HuH-7 (cell line): ENCODE measurements around the gene FOXP1.

ENCODE experiments used
- DNase-seq: peaks from one replicate; pipeline ENCODE4 v3.0.0; 2011; ENCODE audit warnings: low spot score

The FOXP1 gene

DNA sequence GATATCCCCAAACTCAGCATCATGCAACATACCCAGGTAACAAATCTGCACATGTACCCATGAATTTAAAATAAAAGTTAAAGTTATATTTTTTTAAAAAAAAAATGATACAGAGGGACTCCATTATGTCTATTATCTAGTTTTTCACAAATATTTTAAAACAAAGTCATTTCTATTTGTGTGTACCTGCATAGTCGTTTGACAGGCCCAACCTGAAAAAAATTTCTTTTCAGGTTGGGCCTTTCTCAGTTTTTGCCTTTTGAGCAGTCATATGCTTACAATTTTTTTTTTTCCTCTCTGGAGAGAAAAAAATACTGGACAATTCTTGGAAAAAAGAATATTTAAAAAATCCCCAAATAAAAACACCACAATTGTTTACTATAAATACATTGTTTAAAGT lies 459.5 kb downstream of the FOXP1 start:
- DNase-seq = no peak

DNA sequence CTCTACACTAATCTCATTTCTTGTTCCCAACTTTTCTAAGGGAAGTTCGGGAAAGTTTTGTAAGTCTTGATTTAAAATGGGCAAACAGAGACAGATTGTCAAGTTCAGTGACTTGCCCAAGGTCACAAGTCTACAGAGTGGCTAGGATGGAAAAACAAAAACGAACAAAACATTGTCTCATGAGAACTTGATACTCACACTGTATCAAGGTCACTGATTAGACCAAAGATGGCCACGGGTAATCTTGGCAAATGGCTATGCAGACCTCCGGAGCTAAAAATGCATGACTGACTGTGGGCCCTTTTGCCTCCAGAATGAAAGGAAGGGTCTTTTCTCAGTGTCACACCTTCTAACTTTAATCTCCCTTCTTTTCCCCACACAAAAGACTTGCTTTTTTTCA lies 460.9 kb downstream of the FOXP1 start:
- no peak for DNase-seq

DNA sequence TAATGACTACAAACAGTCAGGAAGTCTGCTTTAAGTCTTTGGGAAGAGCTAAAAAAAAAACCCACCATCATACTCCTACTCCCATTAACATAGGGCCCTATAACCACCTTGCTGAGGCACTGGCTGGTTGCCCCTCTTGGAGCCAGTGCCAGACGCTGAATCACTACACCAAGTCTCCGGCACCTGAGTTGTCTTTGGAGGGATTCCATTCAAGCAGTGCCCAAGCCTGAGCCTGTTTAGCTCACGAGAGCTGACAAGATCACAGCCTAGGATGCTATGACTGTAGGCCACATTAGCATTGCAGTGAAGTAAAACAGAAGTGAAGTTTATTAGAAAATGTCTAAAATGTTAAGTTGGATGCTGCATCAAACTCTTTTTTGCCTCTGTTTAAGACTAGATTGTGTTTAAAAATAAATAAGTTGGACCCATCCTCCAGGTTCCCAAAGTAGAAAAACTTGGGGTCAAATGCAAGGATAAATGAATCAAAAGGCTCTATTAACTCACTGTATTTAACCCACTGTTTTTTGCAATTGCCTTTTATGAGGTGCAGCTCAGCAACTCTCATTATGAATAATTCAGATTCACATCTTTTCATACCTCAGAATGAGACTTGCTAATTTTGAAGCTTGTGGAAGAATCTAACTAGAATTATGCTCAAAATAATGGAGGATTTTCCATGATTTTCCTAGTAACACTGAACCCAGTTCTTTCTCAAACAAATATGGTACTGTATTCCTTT lies 461.9 kb downstream of the FOXP1 start:
- DNase-seq = no peak

DNA sequence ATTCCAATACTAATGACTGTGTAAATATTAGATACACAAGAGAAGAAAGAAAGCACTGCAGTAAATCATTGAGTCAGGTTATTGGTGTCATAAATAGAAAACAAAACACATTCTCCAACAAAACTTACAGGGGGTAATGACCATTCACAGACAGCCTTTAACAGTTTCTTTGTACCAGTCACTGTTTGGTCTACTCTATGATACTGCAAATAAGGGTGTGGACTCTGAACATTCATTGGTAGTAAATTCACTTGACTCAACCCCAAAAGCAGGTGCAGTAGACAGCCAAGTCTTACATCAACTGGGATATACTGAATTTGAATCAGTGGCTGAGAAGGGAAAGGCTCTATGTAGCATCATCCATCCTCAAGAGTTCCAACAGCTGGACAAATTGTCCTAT lies 463.5 kb downstream of the FOXP1 start:
- no peak for DNase-seq

DNA sequence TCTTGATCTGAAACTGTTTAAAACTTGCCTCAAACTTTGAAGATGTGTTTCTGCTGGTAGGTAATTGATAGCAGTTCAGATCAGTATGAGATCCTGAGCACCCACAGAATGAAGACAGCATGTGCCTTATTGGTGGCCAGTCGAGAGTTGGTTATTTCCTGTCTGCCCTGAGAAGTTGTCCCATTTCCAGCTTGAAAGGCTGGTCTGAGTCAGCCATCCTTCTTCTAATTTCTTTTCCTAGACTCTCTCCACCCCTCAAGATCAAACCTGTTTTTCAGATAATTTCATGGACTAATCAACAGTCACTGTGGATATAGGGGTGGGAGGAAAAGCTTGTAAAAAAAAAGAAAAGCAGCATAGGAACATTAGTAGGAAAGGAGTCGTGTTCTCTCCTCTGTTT lies 464.4 kb downstream of the FOXP1 start:
- DNase-seq = no peak

DNA sequence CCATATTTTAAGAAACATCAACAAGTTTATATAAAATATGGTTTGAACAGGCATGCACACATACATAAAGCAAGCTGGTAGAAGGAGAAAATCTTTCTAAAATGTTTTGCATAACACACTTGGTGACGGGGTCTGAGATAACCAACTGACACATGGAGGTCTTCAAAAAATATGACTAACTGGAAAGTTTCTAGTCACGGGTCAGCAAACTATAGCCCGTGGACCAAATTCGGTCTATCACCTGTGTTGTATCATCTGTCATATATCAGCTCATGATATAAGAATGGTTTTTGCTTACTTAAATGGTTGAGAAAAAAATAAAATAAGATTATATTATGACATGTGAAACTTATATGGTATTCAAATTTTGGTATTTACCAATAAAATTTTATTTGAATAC lies 465.1 kb downstream of the FOXP1 start:
- DNase-seq = no peak

DNA sequence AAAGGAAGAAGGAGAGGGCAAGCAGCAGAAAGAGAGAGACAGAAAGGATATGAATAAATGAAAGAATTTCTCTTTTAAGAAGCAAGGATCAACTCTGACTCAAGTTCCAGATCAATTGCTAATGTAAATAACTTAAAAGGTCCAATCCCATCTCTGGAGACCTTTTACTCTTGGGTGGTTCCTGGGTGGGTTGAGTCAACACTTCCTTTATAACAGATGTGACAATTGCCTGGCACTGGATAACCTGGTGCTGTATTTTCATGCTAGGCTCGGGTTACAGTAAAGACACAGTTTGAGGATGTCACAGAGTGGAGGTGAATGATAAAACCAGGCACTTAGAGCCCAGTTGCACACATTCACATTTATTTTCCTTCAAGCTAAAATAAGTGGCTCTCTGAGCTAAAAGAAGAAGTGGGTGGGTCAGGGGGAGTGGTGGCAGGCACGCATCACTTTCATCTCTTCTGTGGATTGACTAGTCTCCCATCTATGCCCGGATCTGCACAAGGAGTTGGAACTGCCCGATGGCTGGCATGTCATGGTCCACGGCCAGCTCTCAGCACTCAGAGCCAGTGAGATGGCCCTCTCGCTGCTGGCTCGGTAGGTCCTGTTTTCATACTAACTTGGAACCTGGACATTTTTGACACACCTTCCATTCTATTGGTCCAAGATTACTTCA lies 465.8 kb downstream of the FOXP1 start:
- no peak for DNase-seq

DNA sequence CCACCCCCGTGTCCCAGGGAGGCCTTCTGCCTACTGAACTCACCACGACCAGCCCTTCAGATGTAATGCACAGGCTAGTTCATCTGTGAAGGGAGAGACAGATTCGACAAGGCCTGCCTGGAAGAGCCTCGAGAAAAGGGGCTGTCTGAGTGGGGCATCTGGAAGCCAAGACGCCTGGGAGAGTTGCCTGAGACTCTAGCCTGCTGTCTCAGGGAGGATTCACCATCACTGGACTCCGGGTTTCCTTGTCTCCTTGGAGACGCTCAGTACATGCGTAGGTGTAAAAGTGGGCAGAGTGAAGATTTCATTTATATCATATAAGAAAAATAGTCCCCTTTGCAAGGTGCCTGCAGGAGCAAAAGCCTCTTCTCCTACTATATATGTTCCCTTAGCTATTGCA lies 468.9 kb downstream of the FOXP1 start:
- no peak for DNase-seq

DNA sequence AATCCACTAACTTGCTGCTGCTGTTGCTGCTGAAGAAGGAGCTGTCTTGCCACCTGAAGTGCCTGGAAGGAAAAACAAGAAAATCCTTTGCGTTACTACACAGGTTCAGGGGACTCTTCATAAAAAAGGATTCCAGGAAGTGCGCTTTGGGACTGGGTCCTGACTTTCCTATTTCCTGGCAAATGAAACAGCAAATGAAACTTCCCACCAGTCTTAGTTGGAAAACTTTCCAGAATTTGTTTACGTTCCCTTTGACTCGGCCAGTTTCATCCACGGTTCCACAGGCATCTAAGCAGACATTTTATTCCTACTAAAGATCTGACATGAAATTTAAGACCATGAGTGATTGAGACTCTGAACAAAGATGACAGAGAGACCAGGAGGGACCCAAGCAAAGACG lies 471.0 kb downstream of the FOXP1 start:
- no peak for DNase-seq

DNA sequence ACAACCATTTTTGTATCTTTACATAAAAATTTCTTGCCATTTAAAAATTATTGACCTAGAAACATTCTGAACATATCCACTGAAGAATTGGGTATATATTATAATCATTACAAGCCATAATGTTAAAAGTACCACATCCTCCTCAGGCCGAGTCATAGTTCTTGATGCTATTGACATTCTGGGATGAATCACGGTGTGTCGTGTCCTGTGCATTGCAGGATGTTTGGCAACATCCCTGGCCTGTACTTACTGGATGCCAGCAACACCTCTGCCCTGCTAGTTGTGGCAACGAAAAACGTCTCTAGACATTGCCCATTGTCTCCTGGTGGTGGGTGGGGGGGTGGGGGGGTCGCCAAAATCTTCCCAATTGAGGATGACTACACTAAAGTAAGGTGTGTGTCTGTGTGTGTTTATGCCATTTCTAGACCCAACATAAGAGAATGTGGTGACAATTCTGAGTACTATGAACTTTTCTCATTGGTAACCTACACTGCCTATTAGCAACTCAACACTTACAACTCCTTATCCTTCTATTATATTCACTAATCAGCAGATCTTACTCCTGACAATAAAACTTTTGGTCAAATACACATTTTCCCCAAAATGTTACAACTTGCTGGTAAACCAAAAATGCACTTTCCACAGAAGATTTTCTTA lies 471.6 kb downstream of the FOXP1 start:
- DNase-seq = no peak

DNA sequence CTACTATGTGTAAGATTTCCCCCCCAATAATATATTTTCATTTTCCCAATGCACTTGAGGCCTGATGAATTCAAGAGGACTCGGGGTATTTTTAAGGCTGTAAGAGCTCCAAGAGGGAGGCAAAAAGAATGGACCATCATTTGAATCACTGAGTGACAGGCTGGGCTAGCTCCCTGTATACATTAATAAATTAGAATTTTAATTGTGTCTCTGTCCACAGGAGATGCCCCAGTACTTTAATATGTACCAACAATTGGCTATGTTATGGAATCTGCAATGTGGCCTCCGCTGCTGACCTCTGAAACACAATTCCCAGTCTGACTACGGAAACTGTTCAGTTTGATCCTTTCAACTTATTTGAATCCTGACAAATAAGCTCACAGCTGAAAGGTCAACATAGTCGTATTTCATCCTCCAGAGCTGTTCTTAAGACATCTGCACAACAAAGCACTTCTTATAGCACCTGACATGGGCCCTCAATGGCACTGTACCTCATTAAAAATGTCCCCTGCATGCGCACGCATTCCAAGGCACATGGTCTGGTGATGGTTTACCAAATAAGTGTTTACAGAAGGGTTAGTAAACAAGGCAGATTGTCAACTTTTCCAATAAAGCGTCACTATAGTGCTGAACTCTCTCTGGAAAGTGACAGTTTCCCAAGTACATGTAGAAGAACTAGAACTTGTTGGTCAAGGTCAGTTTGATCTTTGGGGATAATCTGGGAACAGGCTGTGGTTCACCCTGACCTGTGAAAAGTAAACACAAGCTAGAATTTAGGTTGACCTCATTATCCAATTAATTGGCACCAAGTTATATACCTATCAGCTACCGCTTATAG lies 472.9 kb downstream of the FOXP1 start:
- no peak for DNase-seq

DNA sequence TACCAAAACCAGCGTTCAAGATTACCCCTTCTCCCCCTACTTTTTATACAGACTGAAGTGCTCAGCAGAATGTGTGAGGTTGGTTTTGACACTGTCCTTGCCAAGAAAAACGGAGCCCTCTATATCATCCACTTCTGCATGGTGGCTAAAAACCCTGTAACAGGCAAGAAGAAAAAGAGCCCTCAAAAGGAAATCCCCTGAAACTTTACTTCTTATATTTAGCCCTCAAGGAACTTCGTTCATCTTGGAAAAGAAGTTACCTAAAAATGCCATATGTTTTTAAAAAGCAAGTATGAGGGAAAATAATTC lies 473.6 kb downstream of the FOXP1 start:
- DNase-seq = no peak

DNA sequence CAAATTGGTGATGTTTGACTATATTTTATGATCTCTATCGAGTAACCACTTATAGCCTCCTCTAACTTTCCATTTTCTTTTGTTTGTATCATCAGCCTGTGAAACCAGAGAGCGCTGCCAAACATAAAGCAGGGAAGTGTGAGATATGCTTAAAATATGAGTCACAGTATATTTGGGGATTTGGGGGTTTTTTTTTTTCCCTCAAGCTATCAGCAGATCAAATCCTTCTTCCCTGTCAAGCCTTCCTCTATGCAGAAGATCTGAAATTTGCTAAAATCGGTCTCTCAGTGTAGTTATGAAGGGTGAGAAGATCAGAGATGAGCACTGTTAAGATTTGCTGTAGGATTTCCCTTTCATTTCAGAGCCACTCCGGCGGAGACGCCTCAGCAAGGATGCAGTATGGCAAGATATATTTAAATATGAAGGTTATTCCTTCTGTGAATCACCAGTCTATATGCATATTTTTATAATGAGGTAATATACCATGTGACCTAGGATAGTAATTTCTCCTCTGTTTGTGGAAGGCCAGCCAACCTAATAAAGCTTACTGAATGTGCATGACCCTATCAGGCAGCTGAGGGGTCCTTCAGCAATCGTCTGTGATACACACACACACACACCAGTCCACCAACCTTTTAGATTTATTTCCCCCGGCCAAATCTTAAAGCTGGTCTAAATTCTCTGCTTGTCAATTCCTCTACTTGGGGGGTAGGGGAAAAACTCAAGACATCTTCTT lies 474.1 kb downstream of the FOXP1 start:
- no peak for DNase-seq

DNA sequence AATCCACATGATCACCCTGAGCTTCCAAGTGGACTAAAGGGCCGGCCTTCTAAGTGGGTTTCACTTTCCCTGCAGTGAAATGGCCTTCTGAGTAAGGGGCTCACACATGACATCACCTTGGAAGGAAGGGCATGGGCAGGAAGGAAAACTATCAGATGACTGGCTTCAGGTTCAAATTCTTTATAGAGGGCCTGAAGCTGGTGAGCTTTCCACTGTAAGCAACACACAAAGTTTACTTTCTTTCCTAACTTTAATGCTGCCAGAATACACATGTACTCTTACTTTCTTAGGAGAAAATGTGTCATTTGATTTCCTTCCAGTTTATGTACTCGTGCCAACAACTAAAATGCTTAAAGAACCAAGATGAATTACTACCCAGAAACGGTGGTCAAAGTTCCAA lies 475.6 kb downstream of the FOXP1 start:
- no peak for DNase-seq

DNA sequence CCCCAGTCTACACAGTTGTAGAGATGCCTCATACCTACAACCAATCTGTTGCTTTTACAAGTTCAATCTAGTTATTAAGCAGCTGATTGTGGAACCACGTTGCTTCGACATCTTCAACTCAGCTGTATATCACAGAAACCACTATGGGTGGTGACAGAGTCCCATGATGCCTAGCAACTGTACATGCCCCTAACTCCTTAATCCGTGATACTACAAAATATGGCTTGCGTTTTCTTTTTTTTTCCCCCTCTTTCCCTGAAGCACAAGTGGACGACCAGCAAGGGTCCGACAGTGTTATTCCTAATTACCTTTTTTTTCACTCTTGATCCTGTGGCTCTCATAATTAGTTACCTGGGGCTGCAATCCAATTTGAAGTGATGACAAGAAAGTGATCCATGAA lies 478.6 kb downstream of the FOXP1 start:
- no peak for DNase-seq

DNA sequence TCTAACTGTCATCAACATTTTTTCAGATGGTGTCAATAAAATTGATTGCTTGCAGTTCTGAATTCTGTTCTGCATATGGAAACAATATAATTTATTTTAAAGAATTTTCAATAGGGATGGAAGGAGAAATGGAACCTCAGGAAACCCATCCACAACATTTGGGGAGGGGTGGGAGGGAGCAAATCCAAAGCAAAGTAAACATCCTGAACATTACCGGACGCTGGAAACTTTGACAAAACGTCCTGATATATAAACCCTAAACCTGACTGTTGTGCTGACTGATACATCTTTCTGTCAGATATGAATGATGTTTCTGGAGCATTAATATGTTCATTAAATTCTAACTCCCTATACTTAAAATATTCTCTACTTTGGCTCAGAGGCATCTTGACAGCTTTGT lies 479.0 kb downstream of the FOXP1 start:
- DNase-seq = no peak

DNA sequence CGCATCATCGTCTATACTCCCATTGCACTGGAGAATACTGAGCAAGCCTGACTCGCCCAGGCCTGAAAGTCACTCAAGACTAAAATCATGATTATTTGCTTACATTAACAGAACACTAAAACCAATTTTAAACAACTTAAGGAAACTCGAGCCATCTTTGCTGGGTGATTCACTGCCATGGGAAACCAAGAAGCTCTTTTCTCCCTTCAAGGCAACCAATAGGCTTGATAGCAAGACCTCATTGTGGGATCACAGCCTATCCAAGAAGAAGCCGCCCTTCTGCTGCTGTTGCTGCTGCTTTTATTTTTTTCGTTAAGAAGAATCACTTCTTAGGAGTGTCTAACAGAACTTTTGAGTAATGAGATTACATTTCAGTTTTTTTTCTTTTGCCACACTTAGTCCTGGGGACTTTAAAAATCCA lies 479.4 kb downstream of the FOXP1 start:
- DNase-seq = no peak

DNA sequence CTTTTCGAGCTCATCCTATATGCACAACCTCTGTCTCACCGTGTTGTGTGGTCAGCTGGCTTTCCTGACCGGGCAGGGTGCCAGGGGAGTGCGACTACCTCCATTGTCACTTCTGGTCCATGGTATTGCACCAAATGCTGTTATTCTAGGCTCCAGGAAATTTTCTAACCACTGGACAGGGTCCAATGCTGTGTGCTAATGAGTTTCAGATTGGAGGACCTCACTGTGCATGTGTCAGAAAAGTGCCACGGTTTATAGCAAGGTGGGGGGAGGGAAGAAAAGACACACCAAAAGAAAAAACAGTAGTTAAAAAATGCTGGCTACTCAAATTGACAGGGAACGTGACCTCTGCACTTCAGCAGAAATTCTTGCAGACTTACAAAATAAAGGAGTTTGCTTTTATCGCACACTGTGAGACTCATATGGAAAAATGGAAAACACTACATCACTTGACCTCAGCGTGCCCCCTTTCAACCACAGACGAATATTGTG lies 480.1 kb downstream of the FOXP1 start:
- DNase-seq = no peak

DNA sequence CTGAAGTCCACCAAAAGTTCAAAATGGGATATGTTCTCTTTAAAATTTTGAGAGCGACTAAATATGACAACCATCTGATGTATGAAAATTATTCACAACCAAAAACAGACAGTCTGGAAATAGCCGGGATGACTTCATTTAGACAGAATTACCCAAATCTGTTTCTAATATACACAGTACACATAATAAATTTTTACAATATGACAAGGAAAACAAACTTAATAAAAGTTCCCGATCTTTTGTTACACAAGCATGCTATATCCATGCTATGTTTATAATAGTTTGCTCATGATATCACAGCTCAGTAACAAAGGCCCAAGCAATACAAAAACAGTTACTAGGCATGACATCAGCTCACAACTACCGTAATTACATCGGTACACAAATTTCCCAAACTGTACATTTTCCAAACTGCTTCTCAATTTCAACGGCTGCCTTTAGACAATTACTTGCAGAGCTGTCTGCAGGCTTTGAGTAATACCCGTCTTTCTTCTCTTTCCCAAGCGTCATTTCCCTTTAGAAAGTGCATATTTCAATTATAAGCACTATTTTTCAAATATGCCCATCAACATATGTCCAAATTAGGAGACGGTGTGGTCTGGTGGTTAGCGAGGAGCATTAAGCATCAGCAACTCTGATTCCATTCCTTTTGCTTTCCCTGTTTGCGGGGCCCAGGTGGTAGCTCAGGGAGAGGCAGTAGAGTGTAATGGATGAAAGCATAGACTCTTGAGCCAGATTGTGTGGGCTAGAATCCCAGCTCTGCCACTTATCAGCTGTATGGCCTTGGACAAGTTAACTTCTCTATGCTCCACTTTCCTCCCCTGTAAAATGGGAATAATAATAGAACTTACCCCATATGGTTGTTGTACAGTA lies 481.2 kb downstream of the FOXP1 start:
- no peak for DNase-seq

DNA sequence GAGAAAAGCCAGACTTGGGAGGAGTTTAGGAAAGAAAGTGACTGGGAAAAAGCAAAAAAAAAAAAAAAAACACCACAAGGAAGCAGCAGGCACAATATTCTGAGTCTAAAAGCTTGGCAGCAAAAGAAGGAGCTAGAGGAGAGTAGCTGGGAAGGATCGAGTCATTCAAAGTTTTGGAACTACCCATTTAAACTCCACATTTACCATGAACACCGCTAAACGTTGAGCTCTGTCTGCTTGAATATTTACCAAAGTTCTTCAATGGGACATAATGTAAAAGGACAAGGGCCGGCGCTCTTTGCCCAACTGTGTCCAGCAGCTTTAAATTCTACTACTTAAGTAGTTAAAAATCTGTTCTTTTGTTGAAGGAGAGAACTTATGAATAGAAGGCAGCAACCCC lies 481.9 kb downstream of the FOXP1 start:
- DNase-seq = no peak

DNA sequence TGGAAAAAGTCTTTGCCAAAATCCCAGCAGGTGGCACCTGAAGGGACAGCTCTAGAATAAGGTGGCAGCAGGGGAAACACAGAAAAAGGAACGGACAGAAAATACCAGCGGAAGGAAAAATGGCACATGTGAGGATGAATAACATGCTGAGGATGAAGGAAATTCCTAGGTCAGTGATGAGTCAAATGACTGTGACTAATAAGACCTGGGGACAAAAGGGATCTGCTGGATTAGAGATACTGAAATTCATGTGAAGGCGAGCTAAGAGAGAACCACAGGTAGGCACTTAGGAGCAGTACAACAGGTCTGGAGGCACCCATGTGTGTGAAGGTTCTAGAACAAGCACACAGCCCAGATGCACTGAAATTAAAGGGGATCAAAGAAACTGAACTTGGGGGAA lies 482.5 kb downstream of the FOXP1 start:
- DNase-seq = no peak
